T-cell (primary cell): Measurements from ENCODE around the gene ATP4A. TPM values are rescaled to one million over a fixed set of nuclear protein-coding genes. Genes with fewer than 3 reads are reported as not detected.
"Not testable (repeated sequence)": the region's sequence is repeated elsewhere in the genome, so short reads cannot be mapped to it uniquely, and the experiment has no call there.

Experiments used
- ATAC-seq, 4 experiments: fragments of 200-7000 bp in 3 of 4; fragments of 150-1000 bp in 1 of 4; cut with Tn5 transposase; replicated peaks in 1 of 4; 1 replicate in 3 of 4; 2 replicates in 1 of 4; pipeline ENCODE4 v1.10.0; 2021; ENCODE audit warnings: moderate library complexity in 3 of 4, mild to moderate bottlenecking in 2 of 4, moderate number of reproducible peaks in 1 of 4
- CTCF ChIA-PET, 2 donors: fragments of 300-600 bp; sonication (Branson Sonifier 250); formaldehyde crosslinking; loops; one replicate each; lab custom pipeline; 2022; ENCODE audit warnings: antibody characterized with exemption in 2 of 2; lab: Charles Lee
- POLR2A ChIA-PET, 2 donors: fragments of 300-600 bp; sonication (Branson Sonifier 250); formaldehyde crosslinking; loops; one replicate each; lab custom pipeline; 2022; ENCODE audit warnings: antibody characterized with exemption in 2 of 2; lab: Charles Lee
- DNase-seq, 35 experiments: peaks; one replicate each; pipeline versions ENCODE4 v3.0.0 to v3.0.0-alpha.2; 2013 to 2023
- H3K27ac ChIP-seq: one replicate; pipeline ENCODE4 v1.5.1; 2013; ENCODE audit warnings: low read length
- H3K27me3 ChIP-seq, 2 experiments: replicated peaks in 1 of 2; 1 replicate in 1 of 2; 2 replicates in 1 of 2; pipeline versions ENCODE4 v1.6.1 to v1.7.0; 2013; ENCODE audit warnings: low read length in 1 of 2, mixed read lengths in 1 of 2; ENCODE audit not compliant: control insufficient read depth in 2 of 2, insufficient read depth in 2 of 2; ENCODE audit errors: extremely low read depth in 1 of 2
- H3K36me3 ChIP-seq, 2 donors: 1 replicate in 1 of 2; 2 replicates in 1 of 2; pipeline versions ENCODE4 v1.6.1 to v1.7.0; 2013; ENCODE audit warnings: low read length in 1 of 2; ENCODE audit not compliant: control insufficient read depth in 2 of 2, insufficient read depth in 1 of 2; ENCODE audit errors: extremely low read depth in 1 of 2
- H3K4me1 ChIP-seq, 2 experiments: 1 replicate in 1 of 2; 2 replicates in 1 of 2; pipeline versions ENCODE4 v1.6.1 to v1.7.0; 2013; ENCODE audit warnings: low read length in 2 of 2, mixed read lengths in 1 of 2; ENCODE audit not compliant: insufficient read depth in 2 of 2, control insufficient read depth in 1 of 2; ENCODE audit errors: extremely low read depth in 1 of 2
- H3K4me3 ChIP-seq, 2 donors: 1 replicate in 1 of 2; 2 replicates in 1 of 2; pipeline versions ENCODE4 v1.5.1 to v1.7.0; 2013; ENCODE audit warnings: mild to moderate bottlenecking in 2 of 2, low read length in 1 of 2, moderate library complexity in 1 of 2; ENCODE audit not compliant: control insufficient read depth in 1 of 2; ENCODE audit errors: extremely low read depth in 1 of 2
- H3K9me3 ChIP-seq: 2 replicates; pipeline ENCODE4 v1.7.0; 2013
- H3K27ac Mint-ChIP-seq, 2 donors: one replicate each; pipeline ENCODE4 v1.8.0; 2020 to 2021; ENCODE audit warnings: mild to moderate bottlenecking in 2 of 2, mixed read lengths in 2 of 2
- H3K27me3 Mint-ChIP-seq, 2 donors: one replicate each; pipeline ENCODE4 v1.8.0; 2021 to 2022; ENCODE audit warnings: mixed read lengths in 2 of 2
- H3K36me3 Mint-ChIP-seq: one replicate; pipeline ENCODE4 v1.8.0; 2021; ENCODE audit warnings: mixed read lengths
- H3K4me1 Mint-ChIP-seq, 3 donors: one replicate each; pipeline ENCODE4 v1.8.0; 2020 to 2022; ENCODE audit warnings: mixed read lengths in 3 of 3, mild to moderate bottlenecking in 1 of 3
- H3K4me3 Mint-ChIP-seq, 3 donors: one replicate each; pipeline ENCODE4 v1.8.0; 2020 to 2022; ENCODE audit warnings: mild to moderate bottlenecking in 3 of 3, mixed read lengths in 3 of 3, moderate library complexity in 3 of 3
- H3K9me3 Mint-ChIP-seq, 3 donors: one replicate each; pipeline ENCODE4 v1.8.0; 2020 to 2022; ENCODE audit warnings: mixed read lengths in 3 of 3
- WGBS: methylation state at CpG from one replicate; pipeline ENCODE4 v1.1.5; 2013; ENCODE audit warnings: missing lambda C conversion rate; ENCODE audit not compliant: insufficient coverage; 5-methylcytosine and 5-hydroxymethylcytosine counted together
- total RNA-seq, 35 experiments: library from RNA in 6 of 35; stranded (reverse) in 6 of 35; fragments of 120-200 nt in 1 of 35; gene quantifications; one replicate each; pipeline versions ENCODE4 v1.2.1 to v1.2.4 and lab custom pipeline; 2013 to 2026

The ATP4A gene
- total RNA-seq, 5 donors from 2014 or later (not counting 1 experiment from before 2014, with no cell fraction given) = not detected

DNA sequence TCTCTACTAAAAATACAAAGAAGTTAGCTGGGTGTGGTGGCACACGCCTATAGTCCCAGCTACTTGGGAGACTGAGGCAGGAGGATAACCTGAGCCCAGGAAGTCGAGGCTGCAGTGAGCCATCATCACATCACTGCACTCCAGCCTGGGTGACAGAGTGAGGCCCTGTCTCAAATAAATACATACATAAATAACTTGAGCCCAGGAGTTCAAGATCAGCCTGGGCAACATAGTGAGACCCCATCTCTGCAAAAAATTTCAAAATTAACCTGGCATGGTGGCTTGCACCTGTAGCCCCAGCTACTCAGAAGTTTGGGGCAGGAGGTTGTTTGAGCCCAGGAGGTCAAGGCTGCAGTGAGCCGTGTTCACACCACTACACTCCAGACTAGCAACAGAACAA, 31.6 kb upstream of the ATP4A start:
- not testable (repeated sequence) for H3K4me3 Mint-ChIP-seq

DNA sequence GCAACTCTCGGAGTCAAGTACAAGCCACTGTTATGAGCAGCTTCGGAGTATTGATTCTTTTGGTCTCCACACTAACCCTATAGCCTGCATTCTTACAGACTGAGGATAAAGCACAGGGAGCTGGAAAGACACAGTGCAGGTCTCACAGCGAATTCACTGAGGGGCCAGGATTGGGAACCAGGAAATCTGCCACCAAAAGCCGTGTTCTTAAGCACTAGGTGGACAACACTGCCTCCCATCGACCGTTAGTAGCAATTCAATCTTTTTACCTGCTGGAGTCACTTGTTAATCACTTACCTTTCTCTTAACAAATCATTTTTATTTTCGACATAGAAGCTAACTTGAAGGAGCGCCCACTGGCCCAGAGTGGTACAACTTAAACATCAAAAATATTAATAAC, 28.8 kb upstream of the ATP4A start:
- Histone ChIP-seq H3K27me3 (peaks cover 0 to 16% of the 10 kb centered on the region in 2 experiments), H3K4me1 (no peaks in the 10 kb centered on the region), H3K36me3 (no peaks in the 10 kb centered on the region), H3K4me3 (no peak overlapping the region), H3K27ac (no peak overlapping the region), H3K9me3 (no peaks in the 10 kb centered on the region)
- ChIA-PET CTCF (interaction anchor here (0.7 to 1.5 kb wide), 4 partner anchors 22 to 468 kb away, joined by 3 to 8 read pairs (median 5); no protein-coding TSS in a partner anchor), POLR2A (no interaction called here)
- DNase-seq (peak in 5 of 35 experiments; percentile 11 to 70 (median 18)), ATAC-seq (no peak)
- 20% methylated on average over 6 of the region's 8 CpGs for WGBS
- Mint-ChIP-seq H3K9me3 (no peaks in the 10 kb centered on the region), H3K27ac (no peak overlapping the region), H3K27me3 (peaks cover 0 to 6% of the 10 kb centered on the region in 2 donors), H3K4me1 (peaks cover 0 to 2% (median 0%) of the 10 kb centered on the region in 3 donors), H3K36me3 (no peaks in the 10 kb centered on the region), H3K4me3 (no peak overlapping the region)

More for the DNA sequence above, 31.6 kb upstream of the ATP4A start:
- not testable (repeated sequence) for H3K27me3 Mint-ChIP-seq, ATAC-seq, H3K4me1 ChIP-seq, H3K4me1 Mint-ChIP-seq, H3K36me3 Mint-ChIP-seq, H3K9me3 Mint-ChIP-seq, H3K36me3 ChIP-seq, DNase-seq, H3K9me3 ChIP-seq, H3K4me3 ChIP-seq, H3K27ac Mint-ChIP-seq, H3K27ac ChIP-seq
- ChIA-PET POLR2A (interaction anchor here in 1 of 2 donors (0.6 kb wide), 1 partner anchor 67 kb away, joined by 11 read pairs; no protein-coding TSS in a partner anchor), CTCF (interaction anchor here (0.7 to 1.3 kb wide), 2 partner anchors 13 to 39 kb away, joined by 3 to 4 read pairs; no protein-coding TSS in a partner anchor)
- 20% methylated on average over 1 of the region's 3 CpGs for WGBS
- peaks cover 0 to 16% of the 10 kb centered on the region in 2 experiments for H3K27me3 ChIP-seq

DNA sequence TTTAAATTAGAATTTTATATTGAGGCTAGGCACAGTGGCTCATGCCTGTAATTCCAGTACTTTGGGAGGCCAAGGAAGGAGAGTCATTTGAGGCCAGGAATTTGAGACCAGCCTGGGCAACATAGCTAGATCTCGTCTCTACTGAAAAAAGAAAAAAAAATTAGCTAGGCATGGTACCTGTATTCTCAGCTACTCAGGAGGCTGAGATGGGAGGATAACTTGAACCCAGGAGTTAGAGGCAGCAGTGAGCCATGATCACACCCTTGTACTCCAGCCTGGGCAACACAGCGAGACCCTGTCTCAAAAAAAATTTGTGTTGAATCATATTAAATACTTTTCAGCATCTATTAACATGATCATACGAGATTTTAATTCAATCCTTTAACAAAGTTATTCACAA, 27.4 kb upstream of the ATP4A start:
- Mint-ChIP-seq H3K4me3 (no peak overlapping the region), H3K4me1 (peaks cover 0 to 2% (median 0%) of the 10 kb centered on the region in 3 donors), H3K9me3 (no peaks in the 10 kb centered on the region), H3K27me3 (peaks cover 4 to 11% of the 10 kb centered on the region in 2 donors), H3K27ac (no peak overlapping the region), H3K36me3 (no peaks in the 10 kb centered on the region)
- Histone ChIP-seq H3K9me3 (no peaks in the 10 kb centered on the region), H3K27me3 (peaks cover 0 to 25% of the 10 kb centered on the region in 2 experiments), H3K4me1 (no peaks in the 10 kb centered on the region), H3K36me3 (no peaks in the 10 kb centered on the region), H3K4me3 (no peak overlapping the region), H3K27ac (no peak overlapping the region)
- WGBS = 80% methylated on average over 1 of the region's 3 CpGs
- CTCF ChIA-PET = interaction anchor here in 1 of 2 donors (0.7 kb wide), 1 partner anchor 1070 kb away, joined by 3 read pairs; no protein-coding TSS in a partner anchor
- ATAC-seq (no peak), DNase-seq (no peak)
- POLR2A ChIA-PET = interaction anchor here in 1 of 2 donors (0.6 kb wide), 2 partner anchors 20 to 267 kb away, joined by 3 to 4 read pairs; no protein-coding TSS in a partner anchor

DNA sequence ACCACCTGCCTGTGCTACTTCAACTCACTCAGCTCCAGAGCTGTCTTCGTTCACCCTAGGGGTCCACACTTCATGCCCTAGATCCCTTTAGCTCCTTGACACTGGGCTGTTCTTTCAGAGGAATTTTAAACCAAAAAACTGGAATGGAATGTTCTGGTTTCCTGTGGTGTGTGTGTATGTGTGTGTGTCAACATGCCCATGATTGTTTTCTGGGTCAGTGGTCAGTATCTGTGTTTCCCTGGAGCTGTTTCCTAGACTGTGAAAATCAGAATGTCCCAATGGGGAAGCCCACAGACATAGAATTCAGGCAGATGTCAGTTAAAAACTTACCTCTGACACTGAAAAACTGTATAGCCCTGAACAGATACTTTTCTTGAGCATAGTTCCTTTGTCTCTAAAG, 23.9 kb upstream of the ATP4A start:
- no peaks in the 10 kb centered on the region for H3K9me3 Mint-ChIP-seq
- DNase-seq = no peak
- CTCF ChIA-PET = interaction anchor here in 1 of 2 donors (0.7 kb wide), 1 partner anchor 88 kb away, joined by 3 read pairs; no protein-coding TSS in a partner anchor
- no peaks in the 10 kb centered on the region for H3K4me1 ChIP-seq
- H3K4me3 ChIP-seq = no peak overlapping the region
- no peak overlapping the region for H3K4me3 Mint-ChIP-seq
- peaks cover 0 to 28% of the 10 kb centered on the region in 2 experiments for H3K27me3 ChIP-seq
- H3K36me3 ChIP-seq = no peaks in the 10 kb centered on the region
- ATAC-seq = no peak
- H3K9me3 ChIP-seq = no peaks in the 10 kb centered on the region
- H3K27ac ChIP-seq = no peak overlapping the region
- H3K36me3 Mint-ChIP-seq = no peaks in the 10 kb centered on the region
- whole genome bisulfite sequencing = no CpG with 5 or more reads among the region's 1 CpG
- peaks cover 0 to under 1% (median 0%) of the 10 kb centered on the region in 3 donors for H3K4me1 Mint-ChIP-seq
- POLR2A ChIA-PET = no interaction called here
- H3K27me3 Mint-ChIP-seq = peaks cover 12 to 23% of the 10 kb centered on the region in 2 donors
- H3K27ac Mint-ChIP-seq = no peak overlapping the region

DNA sequence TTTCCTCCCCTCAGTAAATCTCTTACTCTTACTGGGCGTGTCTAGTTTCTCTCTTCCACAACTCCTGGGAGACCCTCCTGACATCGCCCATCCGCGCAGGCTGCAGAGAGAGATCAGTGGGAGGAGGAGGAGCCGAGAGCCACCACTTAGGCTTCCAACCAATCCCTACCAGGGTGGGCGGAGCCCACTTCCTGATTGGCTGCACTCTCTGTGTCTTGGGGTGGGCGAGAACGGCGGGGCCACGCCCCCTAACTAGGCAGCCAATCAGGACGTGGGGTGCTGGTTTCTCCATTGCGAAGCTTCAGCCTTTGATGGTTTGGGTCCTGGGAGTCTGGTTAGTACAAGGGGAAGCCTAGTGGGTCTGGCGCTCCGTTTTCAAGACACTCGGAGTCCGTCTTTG, 22.4 kb upstream of the ATP4A start, which contains the start of gene PMIS2:
Gene PMIS2, plus strand, starts transcription at position 326 of the 400 bp plus-strand sequence. CDS start 87 bp downstream, outside the sequence.
- Mint-ChIP-seq H3K36me3 (no peaks in the 10 kb centered on the region), H3K9me3 (no peaks in the 10 kb centered on the region), H3K27ac (no peak within 1 kb of the TSS), H3K4me3 (no peak within 1 kb of the TSS), H3K4me1 (no peaks in the 10 kb centered on the region), H3K27me3 (peaks cover 13 to 23% of the 10 kb centered on the region in 2 donors)
- H3K27ac ChIP-seq = no peak within 1 kb of the TSS
- ATAC-seq = peak in 1 of 4 experiments; percentile 62
- peak in 3 of 35 experiments; percentile 4 to 29 (median 10) for DNase-seq
- peaks cover 0 to 29% of the 10 kb centered on the region in 2 experiments for H3K27me3 ChIP-seq
- H3K4me3 ChIP-seq = no peak within 1 kb of the TSS
- H3K9me3 ChIP-seq = no peaks in the 10 kb centered on the region
- WGBS = 78% methylated on average over 4 of the region's 16 CpGs
- no peaks in the 10 kb centered on the region for H3K4me1 ChIP-seq
- ChIA-PET POLR2A (no interaction called here), CTCF (interaction anchor here in 1 of 2 donors (0.6 kb wide), 1 partner anchor 203 kb away, joined by 3 read pairs; no protein-coding TSS in a partner anchor)
- H3K36me3 ChIP-seq = no peaks in the 10 kb centered on the region

DNA sequence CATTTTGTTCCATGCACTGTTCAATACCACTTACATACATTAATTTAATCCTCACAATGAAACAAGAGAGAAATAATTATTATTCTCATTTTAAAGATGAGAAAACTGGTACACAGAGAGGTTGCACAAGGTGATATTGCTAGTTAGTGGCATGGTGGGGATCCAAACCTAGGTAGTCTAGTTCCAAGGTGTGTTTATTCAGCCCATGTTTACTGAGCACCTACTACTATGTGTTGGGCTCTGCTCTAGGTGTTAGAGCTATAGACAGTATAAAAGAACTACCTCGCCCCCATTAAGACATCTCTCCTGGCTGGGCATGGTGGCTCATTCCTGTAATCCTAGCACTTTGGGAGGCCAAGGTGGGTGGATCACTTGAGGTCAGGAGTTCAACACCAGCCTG, 19.3 kb upstream of the ATP4A start:
- no peaks in the 10 kb centered on the region for H3K36me3 ChIP-seq
- H3K27ac Mint-ChIP-seq = no peak overlapping the region
- ATAC-seq (no peak), DNase-seq (no peak)
- H3K4me3 Mint-ChIP-seq = no peak overlapping the region
- no peaks in the 10 kb centered on the region for H3K36me3 Mint-ChIP-seq
- H3K4me1 Mint-ChIP-seq = no peaks in the 10 kb centered on the region
- H3K27ac ChIP-seq = no peak overlapping the region
- CTCF ChIA-PET = interaction anchor here in 1 of 2 donors (0.7 kb wide), 1 partner anchor 744 kb away, joined by 3 read pairs; no protein-coding TSS in a partner anchor
- H3K4me3 ChIP-seq = no peak overlapping the region
- POLR2A ChIA-PET = no interaction called here
- peaks cover 19 to 29% of the 10 kb centered on the region in 2 donors for H3K27me3 Mint-ChIP-seq
- H3K27me3 ChIP-seq = peaks cover 0 to 34% of the 10 kb centered on the region in 2 experiments
- no peaks in the 10 kb centered on the region for H3K4me1 ChIP-seq
- WGBS = no CpG with 5 or more reads among the region's 1 CpG
- H3K9me3 ChIP-seq = no peaks in the 10 kb centered on the region
- peaks cover 0 to 2% (median 1%) of the 10 kb centered on the region in 3 donors for H3K9me3 Mint-ChIP-seq
